Measurements from ENCODE around the gene RNU6-1. TPM values are rescaled to one million over a fixed set of nuclear protein-coding genes. Genes with fewer than 3 reads are reported as not detected.

The RNU6-1 gene
- total and polyA plus RNA-seq, 8 donors, result not detected

DNA sequence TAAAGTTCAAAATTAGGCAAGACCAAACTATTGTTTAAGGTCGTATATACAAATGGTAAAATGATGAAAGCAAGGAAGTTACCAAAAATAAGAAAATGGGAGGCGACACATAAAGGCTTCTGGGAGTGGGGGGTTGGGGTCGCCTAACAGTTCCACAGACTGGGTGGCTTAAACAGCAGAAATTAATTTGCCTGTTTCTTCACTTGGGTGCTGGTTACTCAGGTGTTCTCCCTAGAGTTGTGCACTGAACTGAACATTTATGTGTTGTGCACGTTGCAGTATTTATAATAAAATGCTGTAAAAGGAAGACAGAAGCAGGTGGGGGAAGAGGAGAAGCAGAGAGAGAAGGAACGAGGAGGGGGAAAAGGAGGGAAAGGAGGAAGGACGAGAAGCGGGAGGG is 10.5 kb upstream of the RNU6-1 start:
- Histone ChIP-seq H3K4me1 (no peaks in the 10 kb centered on the region), H3K4me3 (no peak overlapping the region), H3K27me3 (no peaks in the 10 kb centered on the region), H3K36me3 (no peaks in the 10 kb centered on the region), H3K9me3 (no peaks in the 10 kb centered on the region), H3K27ac (no peak overlapping the region)
- intact Hi-C loops (cut with DNase I), result no loop called here
- TF ChIP-seq, protein P1, sequence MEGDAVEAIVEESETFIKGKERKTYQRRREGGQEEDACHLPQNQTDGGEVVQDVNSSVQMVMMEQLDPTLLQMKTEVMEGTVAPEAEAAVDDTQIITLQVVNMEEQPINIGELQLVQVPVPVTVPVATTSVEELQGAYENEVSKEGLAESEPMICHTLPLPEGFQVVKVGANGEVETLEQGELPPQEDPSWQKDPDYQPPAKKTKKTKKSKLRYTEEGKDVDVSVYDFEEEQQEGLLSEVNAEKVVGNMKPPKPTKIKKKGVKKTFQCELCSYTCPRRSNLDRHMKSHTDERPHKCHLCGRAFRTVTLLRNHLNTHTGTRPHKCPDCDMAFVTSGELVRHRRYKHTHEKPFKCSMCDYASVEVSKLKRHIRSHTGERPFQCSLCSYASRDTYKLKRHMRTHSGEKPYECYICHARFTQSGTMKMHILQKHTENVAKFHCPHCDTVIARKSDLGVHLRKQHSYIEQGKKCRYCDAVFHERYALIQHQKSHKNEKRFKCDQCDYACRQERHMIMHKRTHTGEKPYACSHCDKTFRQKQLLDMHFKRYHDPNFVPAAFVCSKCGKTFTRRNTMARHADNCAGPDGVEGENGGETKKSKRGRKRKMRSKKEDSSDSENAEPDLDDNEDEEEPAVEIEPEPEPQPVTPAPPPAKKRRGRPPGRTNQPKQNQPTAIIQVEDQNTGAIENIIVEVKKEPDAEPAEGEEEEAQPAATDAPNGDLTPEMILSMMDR (IDR thresholded peaks at IDR 0.05), result no peak
- peak in 1 of 6 donors; percentile 2 for DNase-seq
- 62 to 68% methylated on average over 7 of the region's 7 CpGs for WGBS, 2 donors
- FAIRE-seq, result no peak
- ATAC-seq, result no peak

DNA sequence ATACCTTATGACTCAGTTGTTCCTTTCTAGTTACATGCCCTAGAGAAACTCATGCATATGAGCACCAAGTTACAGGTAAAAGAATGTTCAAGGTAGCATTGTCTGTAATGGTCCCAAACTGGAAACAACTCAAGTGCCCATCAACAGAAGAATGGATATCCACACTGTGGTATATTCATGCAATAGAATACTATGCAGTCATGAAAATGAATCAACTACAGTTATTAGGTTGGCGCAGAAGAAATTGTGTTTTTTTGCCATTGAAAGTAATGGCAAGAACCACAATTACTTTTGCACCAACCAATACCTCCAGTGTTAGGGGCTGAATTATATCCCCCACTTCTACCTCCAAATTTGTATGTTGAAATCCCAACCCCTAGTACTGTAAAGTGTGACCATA is 9.7 kb upstream of the RNU6-1 start:
- ATAC-seq, result no peak
- TF ChIP-seq, protein P1 (IDR thresholded peaks at IDR 0.05), result no peak

DNA sequence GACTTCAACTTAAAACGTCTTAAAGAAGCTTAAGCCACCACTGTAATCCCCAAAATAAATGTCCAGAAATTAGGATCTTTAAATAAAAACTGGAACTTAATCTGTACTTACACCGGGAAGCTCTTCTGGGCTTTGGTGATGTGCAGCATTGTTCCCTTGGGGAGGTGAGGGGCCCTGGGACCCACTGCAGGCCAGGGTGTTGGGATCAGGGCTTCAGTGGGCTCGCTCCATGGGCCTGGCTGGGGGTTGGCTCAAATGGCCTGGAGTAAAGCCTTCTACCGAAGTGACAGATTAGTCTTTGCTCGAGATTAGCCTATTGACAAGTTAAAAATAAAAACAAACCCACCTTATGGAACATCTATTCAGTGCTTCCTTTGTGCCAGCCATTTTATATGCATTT is 6.1 kb upstream of the RNU6-1 start:
- no peaks in the 10 kb centered on the region for H3K36me3 ChIP-seq
- H3K27ac ChIP-seq, result no peak overlapping the region
- peaks cover 0 to 6% (median 4%) of the 10 kb centered on the region in 3 donors for H3K4me1 ChIP-seq
- FAIRE-seq, result no peak
- H3K4me3 ChIP-seq, result no peak overlapping the region
- 71 to 92% methylated on average over 5 of the region's 5 CpGs for WGBS, 2 donors
- no peak for ATAC-seq
- DNase-seq, result no peak
- no peaks in the 10 kb centered on the region for H3K27me3 ChIP-seq
- TF ChIP-seq, protein P1 (IDR thresholded peaks at IDR 0.05), result no peak
- intact Hi-C loops (cut with DNase I), result no loop called here
- H3K9me3 ChIP-seq, result no peaks in the 10 kb centered on the region

More for the DNA sequence above, 9.7 kb upstream of the RNU6-1 start:
- no peaks in the 10 kb centered on the region for H3K36me3 ChIP-seq
- no peak overlapping the region for H3K4me3 ChIP-seq
- intact Hi-C loops (cut with DNase I), result no loop called here
- FAIRE-seq (no peak), DNase-seq (no peak)
- no peaks in the 10 kb centered on the region for H3K27me3 ChIP-seq
- H3K27ac ChIP-seq, result no peak overlapping the region
- H3K4me1 ChIP-seq, result no peaks in the 10 kb centered on the region
- WGBS, 2 donors, result 97 to 100% methylated on average over 1 of the region's 1 CpG
- H3K9me3 ChIP-seq, result no peaks in the 10 kb centered on the region

DNA sequence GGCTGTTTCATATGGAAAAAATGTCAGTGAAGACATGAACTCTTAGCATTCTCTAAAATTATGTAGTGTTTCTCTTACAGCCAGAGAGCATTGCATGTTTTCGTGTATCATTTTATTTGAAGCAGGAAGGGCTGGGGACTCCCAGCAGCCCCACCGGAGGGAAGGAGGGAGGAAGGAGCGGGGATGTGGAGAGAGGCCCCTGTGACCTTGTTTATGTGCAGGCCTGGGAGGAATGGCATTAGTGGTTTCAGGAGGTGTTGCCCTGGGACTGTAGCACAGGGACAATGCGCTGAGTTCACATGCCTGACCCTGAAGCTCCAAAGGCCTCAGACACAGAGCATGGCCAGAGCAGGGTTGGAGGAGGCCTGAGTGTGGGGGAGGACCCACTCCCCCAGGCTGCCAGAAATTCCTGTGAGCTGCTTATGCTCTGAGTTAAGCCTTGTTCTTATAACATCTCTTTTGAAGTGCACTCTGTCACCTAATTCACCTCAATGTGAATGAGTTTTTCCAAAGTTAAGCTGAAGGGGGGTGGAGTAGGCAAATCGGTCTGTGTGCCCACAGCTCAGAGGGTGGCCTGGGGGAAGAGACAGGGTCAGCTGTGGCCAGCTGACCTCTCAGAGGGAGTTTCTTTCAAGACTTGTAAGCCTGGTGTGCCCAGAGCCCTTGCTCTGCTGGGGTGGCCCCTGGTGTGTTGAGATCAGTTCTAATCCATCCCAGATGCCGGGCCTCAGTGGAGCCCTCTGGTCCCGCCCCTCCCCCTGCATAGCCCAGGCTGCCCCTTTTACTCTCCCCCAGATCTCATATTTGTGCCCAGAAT is 3.9 kb upstream of the RNU6-1 start:
- Histone ChIP-seq H3K9me3 (no peaks in the 10 kb centered on the region), H3K36me3 (no peaks in the 10 kb centered on the region), H3K4me3 (no peak overlapping the region), H3K4me1 (peaks cover 0 to 12% (median 4%) of the 10 kb centered on the region in 3 donors), H3K27me3 (no peaks in the 10 kb centered on the region), H3K27ac (no peak overlapping the region)
- intact Hi-C loops (cut with DNase I), result no loop called here
- FAIRE-seq (no peak), ATAC-seq (no peak), DNase-seq (no peak)
- TF ChIP-seq, protein P1 (IDR thresholded peaks at IDR 0.05), result no peak
- 83 to 88% methylated on average over 7 of the region's 7 CpGs for WGBS, 2 donors

DNA sequence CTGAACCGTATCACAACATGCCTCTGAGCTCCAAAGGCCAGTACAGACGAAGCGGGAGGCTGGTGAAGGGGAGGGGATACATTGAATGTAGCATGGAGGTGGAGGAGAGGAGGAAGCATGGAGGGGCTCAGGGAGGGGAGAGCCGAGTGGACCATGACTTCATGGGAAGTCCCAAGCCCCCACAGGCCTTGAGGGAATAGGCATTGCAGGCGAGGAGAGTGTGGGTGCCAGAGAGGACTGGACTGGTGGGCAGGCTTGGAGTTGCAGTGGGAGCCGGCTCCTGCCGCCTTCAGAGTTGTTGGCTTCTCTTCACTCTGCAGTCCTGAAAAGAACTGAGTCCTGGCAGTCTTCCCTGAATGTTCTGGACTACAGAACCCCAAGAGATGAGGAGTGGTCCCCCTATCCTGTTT is 3.3 kb upstream of the RNU6-1 start:
- FAIRE-seq, result no peak
- H3K4me3 ChIP-seq, result no peak overlapping the region
- no peaks in the 10 kb centered on the region for H3K36me3 ChIP-seq
- intact Hi-C loops (cut with DNase I), result no loop called here
- no peak for DNase-seq
- peaks cover 0 to 14% (median 4%) of the 10 kb centered on the region in 3 donors for H3K4me1 ChIP-seq
- WGBS, 2 donors, result 83 to 87% methylated on average over 7 of the region's 7 CpGs
- H3K27me3 ChIP-seq, result no peaks in the 10 kb centered on the region
- ATAC-seq, result no peak
- H3K9me3 ChIP-seq, result no peaks in the 10 kb centered on the region
- H3K27ac ChIP-seq, result no peak overlapping the region
- TF ChIP-seq, protein P1 (IDR thresholded peaks at IDR 0.05), result no peak
